Stimulated activated CD4-positive, alpha-beta T cell treated with anti-CD3 and anti-CD28 coated beads, Interleukin-4, amount 100 ng/mL, for 4 hours (primary cell): ENCODE results near the gene GFRA1.

Experiments used
- DNase-seq, 2 experiments: peaks; one replicate each; pipeline ENCODE4 v3.0.0-alpha.2; 2020

The GFRA1 gene, protein sequence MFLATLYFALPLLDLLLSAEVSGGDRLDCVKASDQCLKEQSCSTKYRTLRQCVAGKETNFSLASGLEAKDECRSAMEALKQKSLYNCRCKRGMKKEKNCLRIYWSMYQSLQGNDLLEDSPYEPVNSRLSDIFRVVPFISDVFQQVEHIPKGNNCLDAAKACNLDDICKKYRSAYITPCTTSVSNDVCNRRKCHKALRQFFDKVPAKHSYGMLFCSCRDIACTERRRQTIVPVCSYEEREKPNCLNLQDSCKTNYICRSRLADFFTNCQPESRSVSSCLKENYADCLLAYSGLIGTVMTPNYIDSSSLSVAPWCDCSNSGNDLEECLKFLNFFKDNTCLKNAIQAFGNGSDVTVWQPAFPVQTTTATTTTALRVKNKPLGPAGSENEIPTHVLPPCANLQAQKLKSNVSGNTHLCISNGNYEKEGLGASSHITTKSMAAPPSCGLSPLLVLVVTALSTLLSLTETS

DNA sequence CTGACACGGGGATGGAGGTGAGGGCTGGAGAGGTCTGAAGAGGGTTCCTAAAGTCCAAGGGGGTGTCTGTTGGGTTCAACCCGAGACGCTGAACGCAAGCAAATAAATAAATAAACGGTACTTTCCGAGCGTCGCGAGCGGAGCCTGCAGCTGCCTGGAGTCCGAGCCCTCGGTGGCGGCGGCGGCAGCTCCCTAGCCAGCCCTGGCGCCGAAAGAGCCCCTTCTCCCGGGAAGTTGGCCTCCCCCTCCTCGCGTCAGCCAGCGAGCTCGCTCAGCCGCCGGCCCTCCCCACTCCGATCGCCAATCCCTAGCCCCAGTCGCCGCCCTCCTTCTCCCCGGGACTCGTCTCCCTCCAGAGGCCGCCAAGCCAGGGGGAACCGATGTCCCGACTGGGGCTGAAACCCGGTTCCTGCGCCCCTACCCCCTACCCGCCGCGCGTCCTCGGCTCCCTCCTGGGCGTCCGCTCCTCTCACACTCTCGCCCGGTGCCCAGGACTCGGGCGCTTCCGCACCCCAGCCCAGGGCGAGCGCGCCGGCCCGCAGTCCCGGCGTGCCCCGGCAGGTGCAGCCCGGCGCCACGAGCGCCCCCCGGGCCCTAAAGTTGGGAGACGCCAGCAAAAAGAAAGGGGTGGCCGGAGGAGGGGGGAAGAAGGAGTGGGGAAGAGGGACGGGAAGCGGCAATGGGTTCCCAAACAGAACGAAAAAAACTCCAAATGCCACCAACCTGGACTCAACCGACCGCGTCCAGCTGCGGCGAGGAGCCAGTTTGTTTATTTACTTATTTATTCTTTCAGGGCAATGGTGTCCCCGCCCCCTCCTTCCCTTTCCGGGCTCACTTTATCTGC lies at the start of gene GFRA1:
GFRA1 (minus strand) TSS at position 767 of the 844 bp plus-strand sequence. CDS start 1,177 bp downstream, outside the sequence.
- no peak for DNase-seq

DNA sequence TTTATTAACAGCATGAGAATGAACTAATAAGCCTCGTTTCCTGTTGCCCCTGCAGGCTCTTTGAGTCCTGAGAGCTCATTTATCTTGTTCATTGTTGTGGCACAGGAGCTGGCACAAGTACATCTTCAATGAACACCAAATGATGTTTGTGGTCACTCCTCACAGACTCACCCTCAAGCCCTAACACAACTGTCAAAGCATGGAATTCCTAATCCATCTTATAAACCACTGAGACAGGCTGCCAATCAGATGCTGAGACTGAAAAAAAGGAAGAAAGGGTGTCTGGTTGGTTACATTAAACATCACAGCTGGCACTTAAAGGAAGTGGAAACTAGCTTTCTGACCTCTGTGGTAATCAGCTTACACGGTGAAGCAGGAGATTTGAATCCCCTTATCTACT lies 43.5 kb upstream of the GFRA1 start:
- no peak for DNase-seq

DNA sequence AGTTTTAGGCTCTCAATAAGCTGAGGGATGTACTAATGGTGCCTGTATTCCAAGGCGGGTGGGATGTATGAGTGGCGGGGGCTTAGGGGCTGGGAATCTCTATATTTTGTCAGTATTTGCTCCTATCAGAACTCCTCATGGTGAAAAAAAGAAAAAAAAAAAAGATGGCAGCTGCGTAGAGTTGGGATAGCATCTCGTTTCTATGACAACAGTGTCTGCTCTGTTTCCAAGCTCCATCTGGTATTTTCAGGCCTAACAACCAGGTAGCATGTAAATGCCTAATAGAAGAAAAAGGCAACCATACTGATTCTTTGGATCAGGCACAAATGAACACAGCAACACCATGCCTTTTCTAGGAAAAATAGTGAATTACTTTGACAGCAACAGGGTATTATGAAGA lies 39.5 kb upstream of the GFRA1 start:
- no peak for DNase-seq

DNA sequence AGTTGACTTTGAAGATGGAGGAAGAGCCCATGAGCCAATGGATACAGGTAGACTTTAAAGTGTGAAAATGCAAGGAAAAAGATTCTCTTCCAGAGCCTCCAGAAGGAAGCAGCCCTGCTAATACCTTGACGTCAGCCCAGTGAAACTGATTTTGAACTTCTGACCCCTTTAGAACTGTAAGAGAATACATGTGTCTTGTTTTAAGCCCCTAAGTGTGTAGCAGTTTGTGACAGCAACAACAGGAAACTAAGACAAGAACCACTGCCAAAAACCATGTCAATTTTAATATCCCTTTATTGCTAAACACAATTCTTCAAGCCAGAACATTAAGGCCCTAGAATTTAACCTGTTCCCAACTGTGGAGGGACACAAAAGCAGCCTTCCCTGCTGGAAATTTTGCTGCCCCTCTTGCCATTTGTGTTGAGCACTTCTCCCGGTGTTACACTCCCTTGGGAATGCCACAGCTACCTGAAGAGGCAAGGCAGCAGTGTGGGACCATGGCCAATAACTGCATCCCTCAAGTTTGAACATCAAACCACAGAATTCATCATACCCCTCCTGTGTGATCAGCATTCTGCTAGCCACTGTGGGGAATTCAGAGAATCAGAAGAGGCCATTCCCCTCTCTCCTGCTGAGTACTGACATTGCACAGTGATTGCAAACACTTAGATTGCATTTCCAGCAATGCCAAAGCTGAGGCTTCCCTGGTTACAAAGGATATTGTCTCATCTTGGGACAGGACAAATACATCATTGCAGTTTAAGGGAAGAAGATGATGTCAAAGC lies 38.9 kb upstream of the GFRA1 start:
- no peak for DNase-seq

DNA sequence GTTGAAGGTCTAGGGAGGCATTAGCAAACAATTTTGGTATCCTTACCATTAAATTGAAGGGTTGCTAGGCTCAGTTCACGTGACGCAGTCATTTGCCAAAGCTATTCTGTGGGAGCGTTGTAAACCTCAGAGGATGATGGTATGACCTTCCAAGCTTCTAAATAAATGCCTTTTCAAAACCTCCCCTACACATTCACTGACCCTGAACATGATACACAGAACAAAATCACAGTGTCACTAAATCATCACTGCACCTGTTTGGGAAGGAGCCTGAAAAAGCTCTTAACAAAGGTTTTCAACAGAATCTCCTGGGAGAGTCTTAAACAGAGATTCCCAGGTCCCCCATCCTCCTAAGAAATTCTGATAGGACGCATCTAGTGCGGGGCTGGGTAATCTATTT lies 38.0 kb upstream of the GFRA1 start:
- no peak for DNase-seq

DNA sequence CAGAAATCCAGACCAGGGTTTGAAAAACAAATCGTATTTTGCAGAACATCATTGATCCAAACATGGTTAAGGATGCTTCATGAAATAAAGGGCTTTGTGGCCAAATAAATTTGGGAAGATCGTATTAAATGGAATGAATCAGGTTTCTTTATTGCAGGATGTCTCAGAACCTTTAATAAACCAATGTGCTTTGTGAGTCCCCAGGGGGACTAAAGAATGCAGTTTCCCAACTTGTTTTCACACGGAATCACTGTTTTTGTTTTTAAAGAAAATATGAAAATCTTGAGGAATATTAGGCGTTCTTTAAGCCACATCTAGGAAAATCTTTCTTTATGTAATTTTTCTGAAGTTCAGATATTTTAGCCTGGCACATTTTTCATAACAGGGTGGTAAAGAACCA lies 34.4 kb upstream of the GFRA1 start:
- DNase-seq = no peak

DNA sequence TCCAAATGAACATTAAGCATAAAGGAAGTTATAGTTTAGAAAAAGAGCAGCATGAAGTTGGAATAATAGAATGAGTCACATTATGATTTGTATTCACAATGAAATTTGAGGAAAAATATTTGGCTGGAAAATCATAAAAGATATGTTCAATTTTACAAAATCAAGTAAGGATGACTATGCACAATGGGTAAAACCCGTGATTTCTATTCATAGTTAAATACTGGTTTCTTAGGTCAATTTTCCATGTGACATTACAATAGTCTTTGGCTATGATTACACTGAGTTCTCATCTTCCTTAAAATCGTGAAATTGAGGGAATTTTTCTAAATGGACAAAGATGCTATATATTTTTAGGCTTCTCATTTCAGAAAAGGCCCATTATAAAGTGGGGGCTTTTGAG lies 33.8 kb upstream of the GFRA1 start:
- DNase-seq = no peak

DNA sequence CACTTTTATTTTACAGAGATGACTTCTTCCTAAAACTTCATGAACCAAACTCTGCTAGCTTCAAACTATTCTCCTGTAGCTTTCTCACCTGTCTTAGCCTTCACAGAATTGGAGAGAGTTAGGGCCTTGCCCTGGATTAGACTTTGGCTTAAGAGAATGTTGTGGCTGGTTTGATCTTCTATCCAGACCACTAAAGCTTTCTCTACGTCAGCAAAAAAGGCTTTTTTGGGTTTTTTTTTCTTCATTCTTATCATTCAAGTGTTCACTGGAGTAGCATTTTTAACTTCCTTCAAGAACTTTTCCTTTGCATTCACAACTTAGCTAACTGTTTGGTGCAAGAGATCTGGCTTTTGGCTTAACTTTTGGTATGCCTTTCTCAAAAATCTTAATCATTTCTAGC lies 31.9 kb upstream of the GFRA1 start:
- no peak for DNase-seq

DNA sequence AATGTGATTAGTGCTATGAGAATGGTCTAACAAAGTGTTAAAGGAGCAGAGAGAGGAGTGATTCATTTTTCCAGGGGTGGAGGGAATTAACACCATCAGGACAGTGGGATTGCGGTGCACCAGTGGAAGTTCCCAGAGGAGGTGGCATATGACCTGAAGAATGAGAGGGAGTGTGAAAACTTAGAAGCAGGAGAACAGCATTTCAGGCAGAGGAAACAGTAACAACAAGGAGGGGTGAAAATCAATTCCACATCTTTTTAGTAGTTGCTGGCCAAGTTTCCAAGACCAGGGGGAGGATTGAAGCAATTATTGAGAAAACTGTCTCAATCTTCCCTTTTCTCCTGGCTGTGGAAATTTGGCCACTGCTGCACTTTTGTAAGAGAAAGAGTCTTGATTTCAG lies 27.5 kb upstream of the GFRA1 start:
- DNase-seq = no peak

DNA sequence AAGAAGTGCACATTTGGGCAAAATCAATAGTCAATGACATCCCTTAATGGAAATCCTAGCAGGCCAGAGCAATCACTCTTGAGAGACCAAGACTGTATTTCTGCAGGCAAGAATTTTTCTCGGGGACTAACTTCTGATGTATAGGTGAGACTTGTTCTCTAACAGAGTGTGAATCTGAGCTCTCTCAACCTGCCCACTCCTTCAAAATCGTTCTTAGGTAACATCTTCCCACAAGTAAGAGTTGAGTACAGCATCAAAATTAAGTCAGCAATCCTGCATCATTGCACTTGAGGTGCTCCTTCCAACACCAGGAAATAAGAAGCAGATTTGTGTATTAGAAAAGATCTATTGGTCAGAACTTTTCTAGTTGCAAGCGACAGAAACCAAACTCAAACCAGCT lies 25.6 kb upstream of the GFRA1 start:
- no peak for DNase-seq

DNA sequence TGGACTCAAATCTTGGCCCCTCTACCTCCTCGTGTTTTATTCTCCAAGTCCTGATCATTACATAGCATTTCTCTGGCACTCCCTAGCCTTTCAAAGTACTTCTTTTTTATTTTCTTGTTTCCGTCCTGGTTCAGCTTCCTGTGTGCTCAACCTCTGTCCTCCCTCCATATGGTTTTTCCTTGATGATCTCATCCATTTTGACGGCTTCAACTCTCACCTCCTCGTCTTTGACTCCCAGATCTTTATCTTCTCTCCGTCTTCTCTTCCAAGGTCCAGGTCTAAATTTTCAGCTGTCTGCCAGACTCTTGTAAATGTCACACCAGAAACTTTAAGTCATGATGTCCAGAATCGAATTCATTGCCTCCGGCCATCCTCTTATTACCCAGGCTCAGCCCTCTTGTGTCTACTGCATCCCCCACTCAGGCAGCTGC lies 23.3 kb upstream of the GFRA1 start:
- DNase-seq = no peak

DNA sequence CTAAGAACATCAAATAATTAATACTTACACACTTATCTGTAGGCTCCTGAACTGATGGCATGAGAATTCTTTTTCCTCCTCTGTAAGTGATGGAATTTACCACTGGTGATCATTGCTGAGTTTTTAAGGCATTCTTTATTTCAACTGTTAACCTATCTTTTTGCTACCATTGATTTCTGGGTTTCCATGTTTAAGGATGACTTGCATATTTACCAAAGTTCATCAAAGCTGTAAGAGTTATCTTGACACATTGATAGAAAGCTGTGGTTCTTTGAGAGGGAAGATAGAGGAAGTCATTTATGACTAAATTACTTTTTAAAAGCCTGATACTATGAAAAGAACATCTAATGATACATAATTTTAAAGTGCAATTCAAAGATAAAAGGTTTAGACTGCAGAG lies 19.5 kb upstream of the GFRA1 start:
- no peak for DNase-seq

DNA sequence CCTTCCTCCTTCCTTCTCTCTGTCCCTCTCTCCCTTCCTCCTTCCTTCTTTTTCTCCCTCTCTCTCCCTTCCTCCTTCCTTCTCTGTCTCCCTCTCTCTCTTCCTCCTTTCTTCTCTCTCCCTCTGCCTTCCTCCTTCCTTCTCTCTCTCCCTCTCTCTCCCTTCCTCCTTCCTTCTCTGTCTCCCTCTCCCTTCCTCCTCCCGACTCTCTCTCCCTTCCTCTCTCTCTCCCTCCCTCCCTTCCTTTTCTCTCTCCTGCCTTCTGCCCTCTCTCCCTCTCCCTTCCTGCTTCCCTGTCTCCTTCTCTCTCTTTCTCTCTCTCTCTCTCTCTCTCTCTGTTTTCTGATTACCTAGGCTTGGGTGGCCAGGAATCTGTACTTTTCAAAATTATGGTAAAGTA lies 16.6 kb upstream of the GFRA1 start:
- DNase-seq = no peak

DNA sequence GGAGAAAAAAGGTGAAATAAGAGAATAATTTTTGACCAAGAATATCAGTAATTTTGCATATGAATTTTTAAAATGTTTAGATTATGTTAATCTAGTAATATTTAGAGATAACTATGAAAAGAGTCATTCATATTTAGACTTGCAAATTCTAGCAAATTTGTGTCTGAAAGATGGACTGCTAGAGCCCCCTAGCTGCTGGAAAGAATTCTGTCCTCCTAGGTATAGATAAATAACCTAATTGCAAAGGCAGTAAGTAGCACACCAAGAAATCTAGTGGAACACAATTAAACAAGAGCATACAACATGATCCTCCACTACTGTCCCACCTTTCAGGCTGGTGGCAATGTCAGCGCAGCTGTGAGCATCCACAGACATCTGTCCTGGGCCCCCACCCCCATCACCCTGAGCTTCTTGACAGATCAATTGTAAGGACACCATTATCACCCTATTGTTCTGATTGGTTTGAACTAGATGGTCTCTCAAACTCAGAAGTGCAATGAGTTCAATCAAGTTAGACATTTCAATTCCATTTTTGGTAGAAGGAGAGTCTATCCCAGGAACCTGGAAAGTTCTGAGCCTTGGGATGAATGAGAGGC lies 15.0 kb upstream of the GFRA1 start:
- DNase-seq = no peak

DNA sequence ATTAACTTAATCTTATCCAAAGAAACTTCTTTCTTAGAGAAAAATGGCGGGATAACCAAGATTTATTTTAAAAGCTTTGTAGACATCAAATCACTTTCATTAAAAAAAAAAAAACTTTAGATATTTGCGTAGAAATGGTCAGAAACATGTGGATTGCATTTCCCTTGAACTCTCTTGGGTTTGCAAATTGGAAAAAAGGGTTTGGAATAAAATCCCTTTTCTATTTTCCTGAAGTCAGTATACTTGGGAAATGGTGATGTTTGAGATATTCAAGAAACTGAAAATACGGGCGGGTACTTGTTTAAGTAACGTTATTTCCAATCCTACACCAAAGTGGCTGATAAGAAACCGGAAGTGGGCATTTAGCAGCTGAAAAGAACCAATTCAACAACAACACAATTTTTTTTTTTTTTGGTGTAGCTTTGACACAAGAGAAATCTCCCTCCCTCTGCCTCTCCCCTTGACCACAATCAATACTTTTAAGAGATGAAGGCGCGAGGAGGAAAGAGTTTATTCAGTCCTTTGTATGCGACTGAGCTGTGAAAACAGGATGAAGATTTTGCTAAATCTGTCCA lies 13.7 kb upstream of the GFRA1 start:
- DNase-seq = no peak

DNA sequence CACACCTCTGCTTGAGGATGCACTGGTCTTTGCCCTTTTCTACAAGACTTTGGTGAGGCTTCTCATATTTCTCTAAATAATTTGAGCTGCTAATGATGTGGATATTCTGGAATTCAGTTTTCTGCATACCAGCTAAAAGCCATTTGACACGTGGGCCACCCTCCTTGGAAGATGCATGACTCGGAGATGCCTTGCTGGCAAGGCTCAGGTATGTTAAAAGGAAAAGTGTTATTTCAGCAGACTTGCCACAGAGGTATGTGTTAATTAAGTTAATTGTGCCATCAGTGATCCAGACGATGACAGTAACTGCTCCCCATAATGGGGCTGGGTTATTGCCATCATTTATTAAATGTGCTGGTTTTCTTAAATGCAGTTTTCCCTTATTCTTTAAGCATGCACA lies 8.8 kb upstream of the GFRA1 start:
- DNase-seq = no peak

DNA sequence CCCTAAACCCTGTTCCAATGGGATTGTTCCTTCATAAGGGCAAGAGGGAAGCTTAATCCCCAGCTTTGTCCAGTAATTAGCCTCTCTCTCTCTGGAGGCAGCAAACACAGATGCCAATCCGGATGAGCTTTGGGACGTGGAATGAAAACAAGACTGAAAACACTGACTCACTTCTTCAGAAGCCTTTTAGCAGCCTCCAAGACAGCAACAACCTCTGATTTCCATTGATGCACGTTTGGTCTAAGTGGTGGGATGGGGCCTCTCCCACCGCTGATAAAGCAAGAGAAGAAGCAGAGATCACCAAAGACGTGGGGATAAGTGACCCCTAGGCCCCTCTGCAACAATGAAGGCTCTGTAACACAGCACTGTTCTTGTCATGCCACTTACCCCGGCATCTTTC lies 5.8 kb upstream of the GFRA1 start:
- no peak for DNase-seq

DNA sequence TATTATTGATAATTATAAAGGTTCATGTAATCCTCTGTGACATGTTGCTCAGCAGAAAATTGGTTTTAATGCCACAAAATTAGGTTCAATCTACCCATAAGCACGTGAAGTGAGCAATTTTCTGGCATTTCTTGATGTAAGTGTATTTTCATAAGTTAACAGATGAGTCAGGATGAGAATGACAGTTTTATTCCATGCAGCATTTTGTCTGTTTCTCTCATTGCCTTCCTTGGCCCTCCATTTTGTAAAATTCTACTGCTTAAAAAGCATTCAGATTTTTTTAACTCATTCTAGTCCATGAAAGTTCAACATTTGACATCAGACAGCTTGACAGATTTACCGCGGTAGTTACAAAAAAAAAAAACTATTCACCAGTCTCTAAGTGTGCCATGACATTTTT lies 4.0 kb upstream of the GFRA1 start:
- no peak for DNase-seq

DNA sequence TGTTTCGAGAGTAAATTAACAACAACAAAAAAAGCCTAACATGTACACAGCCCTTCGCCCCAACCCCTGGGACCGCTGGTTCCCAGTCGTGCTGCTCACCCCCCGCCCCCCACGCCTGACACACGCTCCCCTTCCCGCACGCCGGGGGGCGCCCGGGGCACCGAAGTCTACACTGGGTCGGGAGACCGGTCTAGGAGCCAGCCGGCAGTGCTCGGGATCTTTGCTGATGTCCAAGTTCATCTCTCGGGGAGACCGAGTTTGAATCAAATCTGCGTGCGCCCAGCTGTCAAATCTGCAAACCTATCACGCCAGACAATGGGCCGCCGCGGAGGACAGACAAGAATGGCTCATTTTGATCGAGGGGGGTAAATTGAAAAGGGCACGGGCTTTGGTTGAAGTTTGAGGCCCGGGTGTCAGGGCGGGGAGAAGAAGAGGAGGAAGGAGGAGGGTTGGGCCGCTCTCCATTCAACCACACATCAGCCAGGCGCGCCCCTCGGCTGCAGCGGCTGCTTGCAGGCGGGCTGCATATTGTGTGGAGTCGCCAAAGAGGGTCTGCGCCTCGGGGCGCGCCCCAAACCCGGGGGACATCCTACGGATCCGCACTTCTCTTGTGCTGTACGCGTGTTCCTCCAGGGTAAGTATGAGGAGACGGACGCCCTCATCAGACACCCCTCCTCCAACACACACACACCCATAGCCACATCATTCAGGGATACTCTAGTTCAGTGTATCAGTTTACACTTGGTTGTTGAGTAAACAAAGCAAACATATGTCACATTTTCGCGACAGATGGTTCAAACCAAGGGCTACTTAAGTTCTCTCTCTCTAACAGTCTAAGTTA lies 1.3 kb upstream of the GFRA1 start:
- no peak for DNase-seq

DNA sequence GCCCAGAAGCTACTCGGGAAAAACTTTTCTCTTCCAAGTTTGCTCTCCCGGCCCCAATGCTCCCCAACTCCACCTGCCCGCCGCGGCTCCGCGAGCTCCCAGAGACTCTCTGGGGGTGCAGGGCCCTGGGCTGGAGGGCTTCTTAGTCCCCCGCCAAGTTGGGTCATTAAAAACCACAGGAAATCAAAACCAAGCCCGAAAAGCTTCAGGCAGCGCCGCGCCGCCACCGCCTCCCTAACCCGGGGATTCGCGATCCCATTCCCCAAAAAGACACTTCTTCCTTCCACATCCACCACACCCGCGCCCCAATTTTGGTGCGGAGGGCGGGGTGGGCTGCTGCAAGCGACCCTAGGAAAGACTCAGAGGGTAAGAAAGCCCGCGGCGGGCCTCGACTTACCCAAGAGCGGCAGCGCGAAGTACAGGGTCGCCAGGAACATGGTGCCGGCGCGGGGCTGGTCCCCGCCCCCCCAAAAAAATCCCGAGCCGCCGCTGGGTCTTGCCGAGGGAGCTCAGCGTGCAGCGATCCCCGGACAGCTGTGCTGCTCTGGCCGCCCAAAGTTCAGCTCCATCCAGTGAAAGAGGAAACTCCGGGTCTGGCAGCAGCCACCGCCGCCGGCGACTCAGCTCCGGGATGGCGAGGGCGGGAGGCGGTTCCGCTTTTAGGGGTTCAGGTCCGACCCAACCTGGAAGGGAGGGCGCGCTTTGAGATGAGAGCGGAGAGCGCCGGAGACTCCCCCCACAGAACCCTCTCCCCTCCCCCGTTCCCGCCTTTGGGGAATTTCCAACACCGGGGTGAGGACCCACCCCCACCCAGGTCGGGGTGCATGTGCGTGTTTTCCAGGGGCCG lies 1.2 kb downstream of the GFRA1 start:
- no peak for DNase-seq
